Cardiac muscle cell (in vitro differentiated cells and primary cell): ENCODE data around the gene CCNC. TPM values are rescaled to one million over a fixed set of nuclear protein-coding genes. Genes with fewer than 3 reads are reported as not detected.

Source experiments
- DNase-seq, 2 donors: peaks; one replicate each; pipeline versions ENCODE4 v3.0.0 to v3.0.0-alpha.2; 2010 to 2017; ENCODE audit warnings: low read depth in 1 of 2, low spot score in 1 of 2
- H3K27ac ChIP-seq: fragments of 200-600 bp; sonication (generic); 2 replicates; pipeline ENCODE4 v1.5.1; 2016
- H3K27me3 ChIP-seq: fragments of 200-600 bp; sonication (generic); 2 replicates; pipeline ENCODE4 v1.6.0; 2016; ENCODE audit warnings: control low read depth
- H3K36me3 ChIP-seq: fragments of 200-600 bp; sonication (generic); 2 replicates; pipeline ENCODE4 v1.5.1; 2016; ENCODE audit warnings: control low read depth
- H3K4me1 ChIP-seq: fragments of 200-600 bp; sonication (generic); 2 replicates; pipeline ENCODE4 v1.8.1; 2017; ENCODE audit warnings: low read depth, mild to moderate bottlenecking, mixed run types
- H3K4me3 ChIP-seq: fragments of 200-600 bp; sonication (generic); 2 replicates; pipeline ENCODE4 v1.5.1; 2016; ENCODE audit warnings: mild to moderate bottlenecking
- H3K9me3 ChIP-seq: fragments of 200-600 bp; sonication (generic); 2 replicates; pipeline ENCODE4 v1.5.1; 2017; ENCODE audit warnings: low read depth, mild to moderate bottlenecking, control low read depth
- polyA plus RNA-seq: library from polyadenylated mRNA; unstranded; fragments of >200 nt; fragmentation: Nextera tagmentation; extraction: Ambion mirVana; gene quantifications from 2 replicates; pipeline ENCODE4 v1.2.1, GENCODE V29; 2016
- total RNA-seq: library from RNA; depleted of rRNA; stranded (reverse); fragments of >200 nt; gene quantifications from 2 replicates; pipeline ENCODE4 v1.2.3, GENCODE V29; 2016
- TF ChIP-seq, protein P1 (sequence below): IDR thresholded peaks from 2 replicates; pipeline ENCODE4 v1.5.1; 2012; ENCODE audit warnings: low read depth, mild to moderate bottlenecking, low read length

The CCNC gene
- total and polyA plus RNA-seq, 2 experiments from 2014 or later: 39.7 to 68.1 TPM

DNA sequence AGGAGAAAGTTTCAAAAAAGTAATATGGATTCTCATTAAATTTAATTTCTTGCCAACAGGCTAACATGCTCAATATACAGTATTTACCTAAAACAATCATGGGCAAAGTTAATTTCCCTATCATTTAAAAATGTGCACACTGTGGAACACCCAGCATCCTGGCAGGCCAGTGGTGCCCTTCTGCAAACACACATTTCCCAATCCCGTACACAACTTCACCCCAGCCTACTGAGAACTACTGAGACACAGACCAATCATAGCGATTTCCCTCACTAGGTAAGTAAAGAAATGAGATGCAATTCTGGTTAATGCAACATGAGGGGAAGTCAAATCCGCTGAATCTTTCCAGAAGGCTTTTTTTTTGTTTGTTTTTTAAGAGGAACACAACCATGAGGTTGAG, 60.8 kb downstream of the CCNC start:
- no peak for DNase-seq
- no peaks in the 10 kb centered on the region for H3K9me3 ChIP-seq
- TF ChIP-seq, protein P1, sequence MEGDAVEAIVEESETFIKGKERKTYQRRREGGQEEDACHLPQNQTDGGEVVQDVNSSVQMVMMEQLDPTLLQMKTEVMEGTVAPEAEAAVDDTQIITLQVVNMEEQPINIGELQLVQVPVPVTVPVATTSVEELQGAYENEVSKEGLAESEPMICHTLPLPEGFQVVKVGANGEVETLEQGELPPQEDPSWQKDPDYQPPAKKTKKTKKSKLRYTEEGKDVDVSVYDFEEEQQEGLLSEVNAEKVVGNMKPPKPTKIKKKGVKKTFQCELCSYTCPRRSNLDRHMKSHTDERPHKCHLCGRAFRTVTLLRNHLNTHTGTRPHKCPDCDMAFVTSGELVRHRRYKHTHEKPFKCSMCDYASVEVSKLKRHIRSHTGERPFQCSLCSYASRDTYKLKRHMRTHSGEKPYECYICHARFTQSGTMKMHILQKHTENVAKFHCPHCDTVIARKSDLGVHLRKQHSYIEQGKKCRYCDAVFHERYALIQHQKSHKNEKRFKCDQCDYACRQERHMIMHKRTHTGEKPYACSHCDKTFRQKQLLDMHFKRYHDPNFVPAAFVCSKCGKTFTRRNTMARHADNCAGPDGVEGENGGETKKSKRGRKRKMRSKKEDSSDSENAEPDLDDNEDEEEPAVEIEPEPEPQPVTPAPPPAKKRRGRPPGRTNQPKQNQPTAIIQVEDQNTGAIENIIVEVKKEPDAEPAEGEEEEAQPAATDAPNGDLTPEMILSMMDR: no peak
- H3K27ac ChIP-seq: no peak overlapping the region
- H3K4me1 ChIP-seq: no peaks in the 10 kb centered on the region
- H3K36me3 ChIP-seq: peaks cover 4% of the 10 kb centered on the region
- H3K27me3 ChIP-seq: no peaks in the 10 kb centered on the region
- no peak overlapping the region for H3K4me3 ChIP-seq

DNA sequence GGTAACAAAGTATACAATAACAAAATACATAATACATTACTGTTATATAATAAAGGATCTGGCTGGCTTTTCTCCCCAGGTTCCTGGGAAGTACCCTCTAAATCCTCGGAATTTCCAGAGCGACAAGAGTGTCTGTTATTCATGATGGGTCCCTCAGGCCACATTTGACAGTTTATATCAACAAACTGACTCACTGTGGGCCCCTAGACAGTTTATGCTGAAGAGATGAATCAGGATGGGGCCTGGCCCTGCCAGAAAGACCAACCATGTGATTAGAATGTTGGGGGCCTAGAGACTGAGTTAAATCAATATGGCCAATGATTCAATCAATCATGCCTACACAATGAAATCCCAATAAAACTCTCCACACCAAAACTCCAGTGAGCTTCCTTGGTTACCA, 66.7 kb downstream of the CCNC start:
- Histone ChIP-seq H3K27me3 (no peaks in the 10 kb centered on the region), H3K4me1 (no peaks in the 10 kb centered on the region), H3K9me3 (no peaks in the 10 kb centered on the region), H3K4me3 (no peak overlapping the region), H3K27ac (no peak overlapping the region), H3K36me3 (peaks cover 20% of the 10 kb centered on the region)
- TF ChIP-seq, protein P1: no peak
- DNase-seq: no peak

DNA sequence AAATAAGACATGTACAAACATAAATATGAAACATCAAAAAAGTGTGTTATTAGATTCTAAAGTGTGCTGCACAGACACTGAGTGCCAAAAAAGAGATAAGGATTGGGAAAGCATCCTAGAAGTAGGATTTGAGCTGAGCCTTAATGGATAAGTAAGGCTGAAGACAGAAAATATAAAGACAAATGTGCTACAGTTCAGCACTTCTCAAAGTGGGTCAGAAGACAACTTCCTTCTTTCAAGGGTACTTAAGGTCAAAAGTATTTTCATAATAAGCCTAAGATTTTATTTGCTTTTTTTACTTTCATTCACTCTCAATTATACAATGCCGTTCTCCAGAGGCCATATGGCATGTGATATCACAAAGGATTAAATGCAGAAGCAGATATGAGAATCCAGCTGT, 70.0 kb downstream of the CCNC start:
- no peak for DNase-seq
- no peak overlapping the region for H3K4me3 ChIP-seq
- H3K27me3 ChIP-seq: no peaks in the 10 kb centered on the region
- H3K4me1 ChIP-seq: no peaks in the 10 kb centered on the region
- H3K27ac ChIP-seq: no peak overlapping the region
- H3K36me3 ChIP-seq: peaks cover 28% of the 10 kb centered on the region
- H3K9me3 ChIP-seq: no peaks in the 10 kb centered on the region
- TF ChIP-seq, protein P1: no peak

DNA sequence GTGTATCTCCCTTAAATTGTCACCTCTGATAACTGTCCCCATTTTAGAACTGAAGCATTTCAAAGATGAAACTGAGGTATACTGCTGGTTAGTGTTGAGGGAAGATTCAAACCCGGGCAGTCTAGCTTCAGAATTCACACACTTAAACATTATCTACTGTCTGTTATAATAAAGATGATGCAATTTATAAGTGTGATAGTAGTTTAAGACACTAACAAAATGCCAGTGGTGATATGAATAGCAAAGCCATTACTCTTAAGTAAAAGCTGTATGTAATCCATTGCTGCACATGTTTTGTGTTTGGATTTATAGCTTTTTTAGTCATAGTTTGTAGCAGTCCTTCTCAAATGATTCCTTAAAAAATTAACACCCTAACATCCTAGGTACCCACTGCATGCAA, 73.0 kb downstream of the CCNC start:
- DNase-seq: no peak
- Histone ChIP-seq H3K4me1 (peaks cover 9% of the 10 kb centered on the region), H3K27me3 (no peaks in the 10 kb centered on the region), H3K27ac (no peak overlapping the region), H3K9me3 (no peaks in the 10 kb centered on the region), H3K36me3 (peaks cover 9% of the 10 kb centered on the region), H3K4me3 (no peak overlapping the region)
- TF ChIP-seq, protein P1: no peak

Other genes starting within 250 kb of the CCNC start
- 0.14 and 0.30 TPM in 2 replicates for gene FAXC, start 219.0 kb downstream of the CCNC start, total RNA-seq
- 2.7 and 4.1 TPM in 2 replicates for gene FAXC, start 219.0 kb downstream of the CCNC start, polyA plus RNA-seq
- 4.6 and 5.1 TPM in 2 replicates for gene COQ3, start 174.5 kb downstream of the CCNC start, total RNA-seq
- gene COQ3, start 174.5 kb downstream of the CCNC start, polyA plus RNA-seq: 14.8 and 15.4 TPM in 2 replicates
- gene PNISR, start 143.4 kb downstream of the CCNC start, total RNA-seq: 84.6 and 217 TPM in 2 replicates
- 175 and 298 TPM in 2 replicates for gene PNISR, start 143.4 kb downstream of the CCNC start, polyA plus RNA-seq
- 12.1 and 14.6 TPM in 2 replicates for gene USP45, start 53.2 kb downstream of the CCNC start, total RNA-seq
- 11.2 and 16.7 TPM in 2 replicates for gene USP45, start 53.2 kb downstream of the CCNC start, polyA plus RNA-seq
- gene PRDM13, start 38.2 kb upstream of the CCNC start, total RNA-seq: not detected in 2 replicates
- not detected in 2 replicates for gene PRDM13, start 38.2 kb upstream of the CCNC start, polyA plus RNA-seq